ENCODE measurements around the gene A1BG. TPM values are rescaled to one million over a fixed set of nuclear protein-coding genes. Genes with fewer than 3 reads are reported as not detected.
"Not testable (repeated sequence)": the region's sequence is repeated elsewhere in the genome, so short reads cannot be mapped to it uniquely, and the experiment has no call there.

A1BG gene
- total RNA-seq, 1 donor from 2014 or later = 31.5 TPM

GRCh38 chr19:58336820-58337219, 16.5 kb downstream of the A1BG start:
- DNase-seq (ENCODE audit: low read depth) = no peak

GRCh38 chr19:58336216-58336615, 17.1 kb downstream of the A1BG start:
- DNase-seq (ENCODE audit: low read depth) = no peak

GRCh38 chr19:58335630-58336029, 17.7 kb downstream of the A1BG start:
- DNase-seq (ENCODE audit: low read depth) = no peak

GRCh38 chr19:58334691-58335249, 18.5 kb downstream of the A1BG start:
- DNase-seq (ENCODE audit: low read depth) = no peak

GRCh38 chr19:58332697-58333096, 20.6 kb downstream of the A1BG start:
- no peak for DNase-seq (ENCODE audit: low read depth)

- DNase-seq (ENCODE audit: low read depth) = peak; percentile 97
These were observed 22.8 kb downstream of the A1BG start for GRCh38 chr19:58330458-58330857.

GRCh38 chr19:58328999-58329398, 24.3 kb downstream of the A1BG start:
- DNase-seq (ENCODE audit: low read depth) = no peak

- DNase-seq (ENCODE audit: low read depth) = peak; percentile 98
These were observed 26.2 kb downstream of the A1BG start, which contains the start of gene ZSCAN22 for GRCh38 chr19:58326914-58327726. TSS of gene ZSCAN22 (plus strand) at chr19:58326994. CDS start at chr19:58334803, 7,809 bp downstream.

GRCh38 chr19:58326501-58326913, 26.8 kb downstream of the A1BG start:
- DNase-seq (ENCODE audit: low read depth) = no peak

- DNase-seq (ENCODE audit: low read depth) = no peak
These were observed 27.8 kb downstream of the A1BG start for GRCh38 chr19:58325311-58326022.

- no peak for DNase-seq (ENCODE audit: low read depth)
These were observed 34.1 kb downstream of the A1BG start for GRCh38 chr19:58319241-58319640.

GRCh38 chr19:58318297-58318696, 35.0 kb downstream of the A1BG start:
- no peak for DNase-seq (ENCODE audit: low read depth)

GRCh38 chr19:58317476-58318072, 35.7 kb downstream of the A1BG start:
- peak; percentile 64 for DNase-seq (ENCODE audit: low read depth)

GRCh38 chr19:58315580-58315979, 37.7 kb downstream of the A1BG start:
- DNase-seq (ENCODE audit: low read depth) = no peak

- DNase-seq (ENCODE audit: low read depth) = no peak
These were observed 41.9 kb downstream of the A1BG start for GRCh38 chr19:58311345-58311865.

- not testable (repeated sequence) for DNase-seq (ENCODE audit: low read depth)
These were observed 42.6 kb downstream of the A1BG start for GRCh38 chr19:58310685-58311084.

GRCh38 chr19:58307736-58308135, 45.6 kb downstream of the A1BG start:
- DNase-seq (ENCODE audit: low read depth) = peak; percentile 63

GRCh38 chr19:58305932-58306323, 47.4 kb downstream of the A1BG start:
- no peak for DNase-seq (ENCODE audit: low read depth)

GRCh38 chr19:58305065-58305931, 48.0 kb downstream of the A1BG start, which contains the start of gene ERVK3-1:
TSS of gene ERVK3-1 (plus strand) at chr19:58305377. CDS start at chr19:58312169, 6,792 bp downstream.
- DNase-seq (ENCODE audit: low read depth) = peak; percentile 97

GRCh38 chr19:58304748-58305064, 48.6 kb downstream of the A1BG start:
- DNase-seq (ENCODE audit: low read depth) = no peak

GRCh38 chr19:58304255-58304654, 49.0 kb downstream of the A1BG start:
- DNase-seq (ENCODE audit: low read depth) = no peak
